Kidney (tissue), 14 donors: ENCODE measurements around the gene AFG3L2. TPM values are rescaled to one million over a fixed set of nuclear protein-coding genes. Genes with fewer than 3 reads are reported as not detected.
"Not testable (repeated sequence)": the region's sequence is repeated elsewhere in the genome, so short reads cannot be mapped to it uniquely, and the experiment has no call there.

ENCODE experiments used
- DNase-seq, 5 donors: peaks; one replicate each; pipeline ENCODE4 v3.0.0-alpha.2; 2013 to 2020
- FAIRE-seq: peaks from 2 replicates; lab custom pipeline; 2012; peaks lifted over from hg19 to GRCh38; lab: Jason Lieb, UNC
- H3K27ac ChIP-seq, 2 donors: one replicate each; pipeline ENCODE4 v1.7.0; 2013; ENCODE audit warnings: low read depth in 2 of 2, low read length in 2 of 2, inconsistent platforms in 1 of 2
- H3K27me3 ChIP-seq: one replicate; pipeline ENCODE4 v1.7.1; 2013; ENCODE audit warnings: low read length, inconsistent platforms; ENCODE audit not compliant: control insufficient read depth, insufficient read depth
- H3K36me3 ChIP-seq, 3 donors: one replicate each; pipeline versions ENCODE4 v1.7.0 to v1.7.1; 2013; ENCODE audit warnings: low read length in 3 of 3, control low read depth in 1 of 3, inconsistent platforms in 1 of 3; ENCODE audit not compliant: insufficient read depth in 3 of 3, control insufficient read depth in 2 of 3
- H3K4me1 ChIP-seq, 3 donors: one replicate each; pipeline versions ENCODE4 v1.7.0 to v1.7.1; 2013; ENCODE audit warnings: low read length in 3 of 3, inconsistent platforms in 1 of 3, low read depth in 1 of 3; ENCODE audit not compliant: control insufficient read depth in 2 of 3, insufficient read depth in 2 of 3
- H3K4me3 ChIP-seq, 3 donors: one replicate each; pipeline versions ENCODE4 v1.7.0 to v1.8.1; 2013; ENCODE audit warnings: low read length in 3 of 3, control low read depth in 1 of 3, inconsistent platforms in 1 of 3
- H3K9ac ChIP-seq, 3 donors: one replicate each; pipeline versions ENCODE4 v1.7.0 to v1.7.1; 2013; ENCODE audit warnings: low read length in 3 of 3, control low read depth in 1 of 3, inconsistent platforms in 1 of 3
- H3K9me3 ChIP-seq, 3 donors: one replicate each; pipeline versions ENCODE4 v1.7.0 to v1.7.1; 2013; ENCODE audit warnings: low read length in 3 of 3, control low read depth in 1 of 3, inconsistent platforms in 1 of 3; ENCODE audit not compliant: control insufficient read depth in 2 of 3, insufficient read depth in 1 of 3
- intact Hi-C: fragments of 100-400 bp; cut with DNase I; formaldehyde crosslinking; loops from one replicate; pipeline ENCODE4 v1.11.1; 2022
- polyA plus RNA-seq: library from polyadenylated mRNA; stranded (reverse); fragments of 350-450 nt; fragmentation: Illumina TruSeq; extraction: RNeasy Lipid Tissue Mini Kit (QIAGEN cat#74804); gene quantifications from one replicate; pipeline ENCODE4 v1.2.3, GENCODE V29; 2014; ENCODE audit warnings: low read depth, low replicate concordance; ENCODE audit not compliant: insufficient read depth
- total RNA-seq: library from RNA; stranded (reverse); fragmentation: NEBNext Ultra II Directional; extraction: Animal tissue kit (Norgen Biotek cat#: 25700); gene quantifications from one replicate; pipeline ENCODE4 v1.2.1, GENCODE V29; 2021
- TF ChIP-seq, protein P1 (sequence below): IDR thresholded peaks from 3 replicates; pipeline ENCODE4 v1.5.1; 2012; ENCODE audit warnings: mild to moderate bottlenecking, moderate library complexity, borderline replicate concordance; ENCODE audit not compliant: insufficient read depth; ENCODE audit errors: extremely low read depth
- donor health status: control.
- donor health status: control.
- donor health status: control.
- donor health status: control.
- donor health status: control.
- donor health status: DM: yes; HTN: yes; CAD: no.
- donor health status: Normal renal cell carcinoma (clear cell type).

AFG3L2 gene
- total and polyA plus RNA-seq, 2 donors from 2014 or later = 55.9 to 62.7 TPM

- H3K4me3 ChIP-seq = no peak overlapping the region
- no peaks in the 10 kb centered on the region for H3K36me3 ChIP-seq
- DNase-seq (no peak), FAIRE-seq (no peak)
- intact Hi-C loops = no loop called here
- H3K9me3 ChIP-seq = no peaks in the 10 kb centered on the region
- H3K27ac ChIP-seq = no peak overlapping the region
- no peaks in the 10 kb centered on the region for H3K27me3 ChIP-seq
- H3K4me1 ChIP-seq = no peaks in the 10 kb centered on the region
- TF ChIP-seq, protein P1, sequence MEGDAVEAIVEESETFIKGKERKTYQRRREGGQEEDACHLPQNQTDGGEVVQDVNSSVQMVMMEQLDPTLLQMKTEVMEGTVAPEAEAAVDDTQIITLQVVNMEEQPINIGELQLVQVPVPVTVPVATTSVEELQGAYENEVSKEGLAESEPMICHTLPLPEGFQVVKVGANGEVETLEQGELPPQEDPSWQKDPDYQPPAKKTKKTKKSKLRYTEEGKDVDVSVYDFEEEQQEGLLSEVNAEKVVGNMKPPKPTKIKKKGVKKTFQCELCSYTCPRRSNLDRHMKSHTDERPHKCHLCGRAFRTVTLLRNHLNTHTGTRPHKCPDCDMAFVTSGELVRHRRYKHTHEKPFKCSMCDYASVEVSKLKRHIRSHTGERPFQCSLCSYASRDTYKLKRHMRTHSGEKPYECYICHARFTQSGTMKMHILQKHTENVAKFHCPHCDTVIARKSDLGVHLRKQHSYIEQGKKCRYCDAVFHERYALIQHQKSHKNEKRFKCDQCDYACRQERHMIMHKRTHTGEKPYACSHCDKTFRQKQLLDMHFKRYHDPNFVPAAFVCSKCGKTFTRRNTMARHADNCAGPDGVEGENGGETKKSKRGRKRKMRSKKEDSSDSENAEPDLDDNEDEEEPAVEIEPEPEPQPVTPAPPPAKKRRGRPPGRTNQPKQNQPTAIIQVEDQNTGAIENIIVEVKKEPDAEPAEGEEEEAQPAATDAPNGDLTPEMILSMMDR = no peak
- no peak overlapping the region for H3K9ac ChIP-seq
Measured at GRCh38 chr18:12384261-12384660, 7.2 kb upstream of the AFG3L2 start.

GRCh38 chr18:12383759-12384158, 6.7 kb upstream of the AFG3L2 start:
- H3K36me3 ChIP-seq, H3K27me3 ChIP-seq, H3K9me3 ChIP-seq, FAIRE-seq, H3K27ac ChIP-seq, intact Hi-C loops, H3K9ac ChIP-seq, H3K4me3 ChIP-seq, DNase-seq, H3K4me1 ChIP-seq: not testable (repeated sequence)

GRCh38 chr18:12382221-12382814, 5.3 kb upstream of the AFG3L2 start:
- H3K9me3 ChIP-seq, DNase-seq, intact Hi-C loops, FAIRE-seq, H3K27me3 ChIP-seq, H3K36me3 ChIP-seq, H3K4me1 ChIP-seq, H3K9ac ChIP-seq, H3K27ac ChIP-seq, H3K4me3 ChIP-seq: not testable (repeated sequence)

GRCh38 chr18:12378198-12378558, 1.2 kb upstream of the AFG3L2 start:
- Histone ChIP-seq H3K9ac (peak overlapping the region; percentile 50 to 87 (median 87)), H3K27ac (peak overlapping the region in 1 of 2 donors; percentile 43), H3K4me3 (peak overlapping the region; percentile 73 to 91 (median 85)), H3K4me1 (peaks cover 0 to 13% (median 0%) of the 10 kb centered on the region in 3 donors)
- H3K36me3 ChIP-seq, intact Hi-C loops, FAIRE-seq, H3K9me3 ChIP-seq, H3K27me3 ChIP-seq: not testable (repeated sequence)
- DNase-seq = peak in 1 of 5 donors; percentile 29

- FAIRE-seq (no peak), DNase-seq (no peak)
- intact Hi-C loops = no loop called here
- peaks cover 0 to 6% (median 0%) of the 10 kb centered on the region in 3 donors for H3K36me3 ChIP-seq
- TF ChIP-seq, protein P1 = no peak
- H3K4me1 ChIP-seq = peaks cover 0 to 13% (median 0%) of the 10 kb centered on the region in 3 donors
- H3K9me3 ChIP-seq = no peaks in the 10 kb centered on the region
- H3K4me3 ChIP-seq = peak overlapping the region; percentile 73 to 91 (median 85)
- H3K9ac ChIP-seq = peak overlapping the region; percentile 50 to 87 (median 87)
- H3K27ac ChIP-seq = peak overlapping the region; percentile 43 to 73
- H3K27me3 ChIP-seq = no peaks in the 10 kb centered on the region
Measured at GRCh38 chr18:12377556-12378197, 650 bp upstream of the AFG3L2 start.
